ENCODE results near the gene SLC1A2.

The SLC1A2 gene

GRCh38 chr11:35419184-35419829 is at the start of gene SLC1A2:
TSS of gene SLC1A2 (minus strand) at chr11:35419558. CDS start at chr11:35418966, 592 bp downstream.
- peak within 1 kb of the TSS; percentile 47 for H3K4me3 ChIP-seq (ENCODE audit: low read depth, low read length)
- no peak for DNase-seq
- TF ChIP-seq, protein P1, sequence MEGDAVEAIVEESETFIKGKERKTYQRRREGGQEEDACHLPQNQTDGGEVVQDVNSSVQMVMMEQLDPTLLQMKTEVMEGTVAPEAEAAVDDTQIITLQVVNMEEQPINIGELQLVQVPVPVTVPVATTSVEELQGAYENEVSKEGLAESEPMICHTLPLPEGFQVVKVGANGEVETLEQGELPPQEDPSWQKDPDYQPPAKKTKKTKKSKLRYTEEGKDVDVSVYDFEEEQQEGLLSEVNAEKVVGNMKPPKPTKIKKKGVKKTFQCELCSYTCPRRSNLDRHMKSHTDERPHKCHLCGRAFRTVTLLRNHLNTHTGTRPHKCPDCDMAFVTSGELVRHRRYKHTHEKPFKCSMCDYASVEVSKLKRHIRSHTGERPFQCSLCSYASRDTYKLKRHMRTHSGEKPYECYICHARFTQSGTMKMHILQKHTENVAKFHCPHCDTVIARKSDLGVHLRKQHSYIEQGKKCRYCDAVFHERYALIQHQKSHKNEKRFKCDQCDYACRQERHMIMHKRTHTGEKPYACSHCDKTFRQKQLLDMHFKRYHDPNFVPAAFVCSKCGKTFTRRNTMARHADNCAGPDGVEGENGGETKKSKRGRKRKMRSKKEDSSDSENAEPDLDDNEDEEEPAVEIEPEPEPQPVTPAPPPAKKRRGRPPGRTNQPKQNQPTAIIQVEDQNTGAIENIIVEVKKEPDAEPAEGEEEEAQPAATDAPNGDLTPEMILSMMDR (IDR thresholded peaks at IDR 0.05; ENCODE audit: low read depth, low read length, missing control alignments): no peak

DNA sequence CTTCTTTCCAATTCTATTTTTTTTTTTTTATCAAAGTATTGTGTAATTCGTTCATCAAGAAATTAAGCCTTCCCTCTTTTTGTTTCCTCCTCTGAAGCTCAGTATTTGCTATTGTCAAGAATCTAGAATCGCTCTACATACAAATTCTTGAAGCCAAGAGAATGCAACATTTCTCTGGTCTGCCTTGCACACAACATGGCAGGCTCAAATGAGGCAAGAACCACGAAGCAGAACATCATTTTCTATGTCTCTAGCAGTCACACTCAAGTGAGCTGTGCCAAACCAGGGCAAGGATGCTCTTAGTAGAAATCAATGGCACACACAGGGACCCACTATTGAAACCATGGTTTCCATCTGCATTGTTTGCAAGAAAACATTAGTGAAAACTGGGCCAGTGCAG is 46.7 kb upstream of the SLC1A2 start:
- no peak overlapping the region for H3K27ac ChIP-seq
- H3K27me3 ChIP-seq (replicated peaks): no peaks in the 10 kb centered on the region
- TF ChIP-seq, protein P1 (IDR thresholded peaks at IDR 0.05; ENCODE audit: low read depth, low read length, missing control alignments): no peak
- DNase-seq: no peak
- no peak overlapping the region for H3K4me3 ChIP-seq (ENCODE audit: low read depth, low read length)
- in situ Hi-C loops (cut with HindIII; ENCODE audit: low pct_ligation_motif_present, low sequenced_read_pairs): no loop called here
- peaks cover 12% of the 10 kb centered on the region for H3K36me3 ChIP-seq (replicated peaks)

More at GRCh38 chr11:35419184-35419829, at the start of gene SLC1A2:
- Histone ChIP-seq H3K36me3 (replicated peaks) (no peaks in the 10 kb centered on the region), H3K27me3 (replicated peaks) (peaks cover 34% of the 10 kb centered on the region), H3K27ac (no peak within 1 kb of the TSS)
- in situ Hi-C loops (cut with HindIII; ENCODE audit: low pct_ligation_motif_present, low sequenced_read_pairs): no loop called here

- peaks cover 18% of the 10 kb centered on the region for H3K36me3 ChIP-seq (replicated peaks)
- no peak for DNase-seq
- no peak overlapping the region for H3K4me3 ChIP-seq (ENCODE audit: low read depth, low read length)
- in situ Hi-C loops (cut with HindIII; ENCODE audit: low pct_ligation_motif_present, low sequenced_read_pairs): no loop called here
- TF ChIP-seq, protein P1 (IDR thresholded peaks at IDR 0.05; ENCODE audit: low read depth, low read length, missing control alignments): peak; percentile 41
- no peaks in the 10 kb centered on the region for H3K27me3 ChIP-seq (replicated peaks)
- H3K27ac ChIP-seq: no peak overlapping the region
These were observed 45.0 kb upstream of the SLC1A2 start for GRCh38 chr11:35464308-35464707.

DNA sequence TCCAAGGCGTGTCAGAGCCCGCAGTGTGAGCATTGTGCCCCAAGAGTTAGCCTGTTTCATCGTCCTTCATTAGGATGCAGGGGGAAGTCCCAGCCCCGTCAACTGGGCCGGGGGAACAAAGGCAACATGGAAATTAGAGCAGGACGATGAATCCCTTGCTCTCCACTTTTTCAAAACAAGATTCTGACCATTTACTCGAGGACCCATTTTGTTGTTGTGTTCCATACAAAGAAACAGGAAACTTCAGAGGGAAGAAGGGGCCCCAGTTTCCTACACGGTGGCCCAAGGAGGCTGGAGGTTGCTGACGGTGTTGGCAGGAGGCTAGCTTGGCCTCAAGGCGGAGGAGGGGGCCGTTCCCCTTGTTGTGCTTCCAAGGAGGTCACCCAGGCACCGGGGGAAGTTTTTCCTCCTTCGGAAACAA is 44.0 kb upstream of the SLC1A2 start:
- TF ChIP-seq, protein P1 (IDR thresholded peaks at IDR 0.05; ENCODE audit: low read depth, low read length, missing control alignments): no peak

GRCh38 chr11:35461917-35462538 is 42.7 kb upstream of the SLC1A2 start:
- no peak overlapping the region for H3K4me3 ChIP-seq (ENCODE audit: low read depth, low read length)
- peaks cover 15% of the 10 kb centered on the region for H3K36me3 ChIP-seq (replicated peaks)
- no peak overlapping the region for H3K27ac ChIP-seq
- no peaks in the 10 kb centered on the region for H3K27me3 ChIP-seq (replicated peaks)
- DNase-seq: no peak
- TF ChIP-seq, protein P1 (IDR thresholded peaks at IDR 0.05; ENCODE audit: low read depth, low read length, missing control alignments): no peak
- in situ Hi-C loops (cut with HindIII; ENCODE audit: low pct_ligation_motif_present, low sequenced_read_pairs): no loop called here

More for the DNA sequence above, 44.0 kb upstream of the SLC1A2 start:
- Histone ChIP-seq H3K4me3 (ENCODE audit: low read depth, low read length) (no peak overlapping the region), H3K27me3 (replicated peaks) (no peaks in the 10 kb centered on the region), H3K36me3 (replicated peaks) (peaks cover 18% of the 10 kb centered on the region), H3K27ac (no peak overlapping the region)
- in situ Hi-C loops (cut with HindIII; ENCODE audit: low pct_ligation_motif_present, low sequenced_read_pairs): no loop called here
- DNase-seq: no peak
